ENCODE measurements around the gene HNRNPUL2. TPM values are rescaled to one million over a fixed set of nuclear protein-coding genes. Genes with fewer than 3 reads are reported as not detected.

HNRNPUL2 gene
- total and polyA plus RNA-seq, 10 of the 15 experiments (the other 5 are each of a cell fraction or from before 2014, with no cell fraction given) = 1.6 to 72.2 (median 14.9) TPM

GRCh38 chr11:62727165-62727871 lies at the start of gene HNRNPUL2 (continued):
- TF ChIP-seq BCL3 (IDR thresholded peaks at IDR 0.05; ENCODE audit: borderline replicate concordance, insufficient read depth, low read depth, low read length, poor library complexity, severe bottlenecking) (peak; percentile 29), SMC3 (IDR thresholded peaks at IDR 0.05; ENCODE audit: borderline replicate concordance, low read length) (no peak), CBX3 (IDR thresholded peaks at IDR 0.05; ENCODE audit: borderline replicate concordance, low read depth) (no peak), JUNB (IDR thresholded peaks at IDR 0.05) (no peak), PML (IDR thresholded peaks at IDR 0.05; ENCODE audit: low read length) (peak; percentile 96), HSF1 (IDR thresholded peaks at IDR 0.05; ENCODE audit: low read depth, low read length) (no peak), CBX5 (IDR thresholded peaks at IDR 0.05; ENCODE audit: low read depth) (no peak), KAT2A (conservative IDR thresholded peaks at IDR 0.05; ENCODE audit: control insufficient read depth, low read depth, low read length) (no peak), BACH1 (IDR thresholded peaks at IDR 0.05; ENCODE audit: borderline replicate concordance) (peak; percentile 91), SUZ12 (IDR thresholded peaks at IDR 0.05; ENCODE audit: unreplicated experiment) (no peak), BHLHE40 (IDR thresholded peaks at IDR 0.05; ENCODE audit: borderline replicate concordance in 1 of 2, low read depth in 2 of 2, low read length in 1 of 2) (peak; percentile 83 to 97), SREBF2 (IDR thresholded peaks at IDR 0.05; ENCODE audit: low read length) (no peak), RB1 (IDR thresholded peaks at IDR 0.05; ENCODE audit: borderline replicate concordance) (peak; percentile 98), TCF7 (IDR thresholded peaks at IDR 0.05; ENCODE audit: borderline replicate concordance) (no peak), GABPA (IDR thresholded peaks at IDR 0.05; ENCODE audit: low read depth) (no peak), CHD4 (IDR thresholded peaks at IDR 0.05) (no peak), ZNF687 (IDR thresholded peaks at IDR 0.05) (no peak; the same call in none of the 2 replicates), NR2C1 (IDR thresholded peaks at IDR 0.05) (peak; percentile 71), EZH2 (IDR thresholded peaks at IDR 0.05; ENCODE audit: borderline replicate concordance, control insufficient read depth, low read depth, low read length) (no peak), MTA3 (IDR thresholded peaks at IDR 0.05; ENCODE audit: borderline replicate concordance, low read length) (no peak), RFX5 (IDR thresholded peaks at IDR 0.05; ENCODE audit: low read depth, low read length) (no peak), SUPT20H (IDR thresholded peaks at IDR 0.05; ENCODE audit: borderline replicate concordance, control insufficient read depth, low read depth, low read length) (no peak), POLR2A (IDR thresholded peaks at IDR 0.05; ENCODE audit: low read depth, low read length) (peak; percentile 96), POU2F2 (IDR thresholded peaks at IDR 0.05; ENCODE audit: borderline replicate concordance, low read depth, low read length) (peak; percentile 13), ATF7 (IDR thresholded peaks at IDR 0.05; ENCODE audit: low read depth) (no peak; the same call in 1 of the 2 replicates), MEF2B (IDR thresholded peaks at IDR 0.05; ENCODE audit: partially characterized antibody, poor library complexity, severe bottlenecking) (no peak)

Measured in GM12878 (cell line).